Vagina (tissue), 2 donors: ENCODE measurements around the gene HID1.

Source experiments
- POLR2A ChIP-seq, 2 donors: fragments of 450-650 bp; IDR thresholded peaks; one replicate each; pipeline ENCODE4 v1.6.1; 2017; ENCODE audit warnings: antibody characterized with exemption in 2 of 2, mild to moderate bottlenecking in 2 of 2, moderate library complexity in 2 of 2
- TF ChIP-seq, protein P1 (sequence below), 3 experiments: fragments of 450-650 bp in 2 of 3; fragments of 200-600 bp in 1 of 3; sonication (generic) in 1 of 3; IDR thresholded peaks; one replicate each; pipeline ENCODE4 v1.5.1; 2017 to 2019; ENCODE audit warnings: antibody characterized with exemption in 3 of 3, mild to moderate bottlenecking in 2 of 3, moderate library complexity in 2 of 3

DNA sequence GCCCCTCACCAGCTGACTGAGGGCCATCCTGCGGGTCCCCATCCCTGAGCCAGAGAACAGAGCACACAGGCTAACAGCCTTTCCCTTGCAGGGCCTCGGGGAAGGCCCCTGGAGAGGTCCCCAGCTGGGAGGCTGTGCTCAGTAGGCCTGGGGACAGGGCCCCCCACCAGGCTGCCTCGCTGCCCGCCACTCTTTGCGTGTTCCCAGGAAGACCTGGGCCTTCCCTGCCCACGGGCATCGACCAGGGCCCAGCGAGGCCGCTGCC lies 785 bp downstream of the HID1 start:
- TF ChIP-seq, protein P1, sequence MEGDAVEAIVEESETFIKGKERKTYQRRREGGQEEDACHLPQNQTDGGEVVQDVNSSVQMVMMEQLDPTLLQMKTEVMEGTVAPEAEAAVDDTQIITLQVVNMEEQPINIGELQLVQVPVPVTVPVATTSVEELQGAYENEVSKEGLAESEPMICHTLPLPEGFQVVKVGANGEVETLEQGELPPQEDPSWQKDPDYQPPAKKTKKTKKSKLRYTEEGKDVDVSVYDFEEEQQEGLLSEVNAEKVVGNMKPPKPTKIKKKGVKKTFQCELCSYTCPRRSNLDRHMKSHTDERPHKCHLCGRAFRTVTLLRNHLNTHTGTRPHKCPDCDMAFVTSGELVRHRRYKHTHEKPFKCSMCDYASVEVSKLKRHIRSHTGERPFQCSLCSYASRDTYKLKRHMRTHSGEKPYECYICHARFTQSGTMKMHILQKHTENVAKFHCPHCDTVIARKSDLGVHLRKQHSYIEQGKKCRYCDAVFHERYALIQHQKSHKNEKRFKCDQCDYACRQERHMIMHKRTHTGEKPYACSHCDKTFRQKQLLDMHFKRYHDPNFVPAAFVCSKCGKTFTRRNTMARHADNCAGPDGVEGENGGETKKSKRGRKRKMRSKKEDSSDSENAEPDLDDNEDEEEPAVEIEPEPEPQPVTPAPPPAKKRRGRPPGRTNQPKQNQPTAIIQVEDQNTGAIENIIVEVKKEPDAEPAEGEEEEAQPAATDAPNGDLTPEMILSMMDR (IDR thresholded peaks at IDR 0.05) = no peak
- TF ChIP-seq POLR2A (IDR thresholded peaks at IDR 0.05) = no peak
